GM23248 (cell line): ENCODE results near the gene INS.

Experiments used
- EZH2 ChIP-seq: fragments of 200-600 bp; sonication (generic); IDR thresholded peaks from 2 replicates; pipeline ENCODE4 v1.6.1; 2018; ENCODE audit warnings: antibody characterized with exemption, mild to moderate bottlenecking; ENCODE audit not compliant: insufficient read depth, poor library complexity, severe bottlenecking
- EZH2phosphoT487 ChIP-seq: fragments of 200-600 bp; sonication (generic); IDR thresholded peaks from 2 replicates; pipeline ENCODE4 v1.6.1; 2018; ENCODE audit warnings: antibody characterized with exemption, moderate library complexity, mild to moderate bottlenecking, low read depth; ENCODE audit not compliant: insufficient read depth

DNA sequence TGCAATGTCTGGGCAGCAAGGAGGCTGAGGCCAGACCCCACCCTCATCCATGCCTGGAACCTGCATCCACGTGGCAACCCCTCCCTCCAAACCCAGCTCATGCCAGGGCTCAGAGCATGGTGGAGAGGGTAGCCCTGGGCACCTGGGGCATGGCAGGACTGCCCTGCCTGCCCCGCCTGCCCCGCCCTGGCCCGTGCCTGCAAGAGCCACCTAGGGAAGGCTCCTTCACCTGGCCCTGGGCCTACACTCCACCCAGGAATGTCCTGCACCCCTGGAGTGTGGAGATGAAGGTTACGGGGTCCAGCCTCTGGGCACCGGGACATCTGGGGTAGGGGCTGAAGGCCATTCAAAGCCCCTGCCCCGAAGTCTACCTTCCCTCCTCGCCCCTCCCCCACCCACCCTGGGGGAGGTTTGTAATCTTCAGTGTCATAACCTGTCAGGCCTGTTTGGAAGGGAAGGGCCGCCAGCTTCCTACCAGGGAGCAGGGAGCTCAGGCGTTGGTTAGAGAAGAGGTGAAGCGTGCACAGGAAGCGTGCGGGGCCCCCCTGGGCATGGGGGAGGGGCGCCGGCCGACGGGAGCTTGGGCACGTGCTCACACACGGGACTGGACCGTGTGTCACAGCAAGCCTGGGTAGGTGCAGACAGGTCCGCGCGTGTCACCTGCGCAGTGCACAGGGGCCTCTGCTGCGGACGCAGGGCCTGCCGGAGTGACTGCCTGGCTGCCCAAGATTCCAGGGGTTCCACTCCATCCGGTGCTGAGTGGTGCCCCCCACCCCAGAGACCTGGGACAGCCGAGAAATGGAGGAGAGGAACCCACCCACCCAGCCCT, 41.3 kb upstream of the INS start:
- no peak for TF ChIP-seq EZH2
- no peak for TF ChIP-seq EZH2phosphoT487
